Measurements from ENCODE around the gene GIMAP1.

GIMAP1 gene

DNA sequence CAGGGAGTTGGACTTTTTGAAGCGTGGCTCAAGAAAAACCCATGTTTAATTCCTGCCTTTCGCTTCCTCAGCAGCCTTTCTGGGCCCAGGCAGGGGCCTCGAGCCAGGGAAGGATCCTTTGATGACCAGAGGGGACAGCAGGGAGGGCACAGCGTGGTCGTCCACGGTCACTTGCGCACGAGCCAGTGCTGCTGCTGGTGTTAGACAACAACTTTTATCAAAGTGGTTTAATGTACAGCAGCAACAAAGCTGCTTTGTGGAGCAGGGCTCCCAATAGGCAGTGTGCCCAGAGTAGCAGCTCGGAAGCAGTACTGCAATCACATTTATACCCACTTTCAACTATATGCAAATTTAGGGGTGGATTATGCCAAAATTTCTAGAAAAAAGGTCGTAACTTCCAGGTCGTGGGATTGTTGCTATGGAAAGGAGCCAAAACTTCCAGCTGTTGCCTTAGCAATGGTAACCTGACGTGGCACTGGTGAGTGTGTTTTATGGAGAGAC, 6.1 kb downstream of the GIMAP1 start:
- no peak for DNase-seq (ENCODE audit: low spot score)

DNA sequence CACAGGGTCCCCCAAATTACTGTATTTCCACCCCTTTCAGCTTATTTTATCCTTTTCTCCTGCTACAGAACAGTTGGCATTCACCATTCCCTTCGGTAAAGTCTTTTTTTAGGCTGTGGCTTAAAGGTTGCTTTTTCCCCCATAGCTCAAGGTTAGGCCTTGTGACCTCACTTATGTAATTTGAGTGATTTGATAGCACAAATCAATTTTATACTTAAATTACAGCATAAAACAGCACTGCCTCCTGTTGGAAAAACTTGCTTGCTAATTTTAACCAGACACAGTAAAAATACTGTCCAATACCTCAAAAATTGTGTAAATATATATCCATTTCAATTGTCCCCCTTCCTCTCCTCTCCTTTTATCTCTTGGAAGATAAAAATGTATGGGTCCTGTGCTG, 7.1 kb downstream of the GIMAP1 start:
- DNase-seq (ENCODE audit: low spot score) = no peak

DNA sequence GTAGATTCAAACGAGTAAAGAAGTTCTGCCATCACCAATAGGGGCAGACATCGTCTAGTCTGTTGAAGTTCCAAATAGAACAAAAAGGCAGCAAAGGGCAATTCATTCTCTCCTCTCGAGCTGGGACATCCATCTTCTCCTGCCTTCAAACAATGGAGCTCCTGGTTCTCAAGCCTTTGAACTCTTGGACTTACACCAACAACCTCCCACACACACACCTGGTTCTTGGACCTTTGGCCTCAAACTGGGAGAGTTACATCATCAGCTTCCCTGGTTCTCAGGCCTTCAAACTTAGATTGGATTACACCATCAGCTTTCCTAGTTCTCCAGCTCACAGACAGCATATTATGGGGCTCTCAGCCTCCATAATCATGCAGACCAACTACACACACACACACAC, 11.0 kb downstream of the GIMAP1 start:
- DNase-seq (ENCODE audit: low spot score) = no peak

DNA sequence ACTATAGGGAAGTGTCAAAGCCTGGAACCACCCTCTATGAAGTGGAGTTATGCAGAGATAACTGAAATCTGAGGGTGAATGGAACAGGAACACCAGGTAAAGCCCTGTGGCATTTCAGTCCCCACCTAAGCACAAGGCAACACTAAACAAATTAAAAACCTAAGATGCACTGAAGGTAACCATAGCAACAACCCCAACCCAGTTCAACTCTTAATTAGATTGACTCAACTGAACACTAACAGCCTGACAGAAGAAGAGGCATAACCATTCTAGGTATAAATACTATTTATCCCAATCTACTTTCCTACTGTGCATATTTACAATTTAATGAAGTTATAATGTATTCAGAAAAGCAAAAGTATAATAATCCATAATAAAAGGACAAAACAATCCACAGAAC, 11.6 kb downstream of the GIMAP1 start:
- no peak for DNase-seq (ENCODE audit: low spot score)

DNA sequence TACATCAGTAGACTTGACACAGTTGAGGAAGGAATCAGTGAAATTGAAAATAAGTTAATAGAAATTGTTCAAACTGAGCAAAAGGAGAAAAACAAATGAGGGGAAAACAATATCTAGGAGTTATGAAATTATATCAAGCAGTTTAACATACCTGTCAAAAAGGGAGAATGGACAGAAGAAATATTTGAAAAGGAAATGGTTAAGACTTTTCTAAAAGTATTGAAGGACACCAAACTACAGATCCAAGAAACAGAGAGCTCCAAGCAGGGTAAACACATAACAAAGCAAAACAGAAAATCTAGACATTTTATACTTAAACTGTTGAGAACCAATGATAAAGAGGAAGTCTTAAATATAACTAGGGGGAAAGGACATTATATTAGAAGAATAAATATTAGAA, 12.2 kb downstream of the GIMAP1 start:
- no peak for DNase-seq (ENCODE audit: low spot score)

DNA sequence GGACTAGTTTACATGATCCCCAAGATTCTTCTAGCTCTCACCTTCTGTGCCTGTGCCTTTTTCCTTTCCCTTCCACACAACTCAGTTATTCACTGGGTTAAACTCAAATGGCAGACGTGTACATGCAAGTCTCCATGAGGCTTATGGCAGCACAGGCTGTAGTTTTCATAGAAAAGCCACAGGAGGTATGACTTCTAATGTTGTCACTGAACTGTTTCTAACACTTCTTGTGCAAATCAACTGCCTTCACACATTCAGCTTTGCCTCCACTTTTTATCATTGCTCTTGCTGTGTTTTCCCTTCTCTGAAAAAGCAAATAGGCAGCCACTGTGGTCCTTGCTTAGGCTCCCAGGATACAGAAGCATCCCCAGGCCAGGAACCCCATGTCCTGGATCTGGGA, 15.5 kb downstream of the GIMAP1 start:
- DNase-seq (ENCODE audit: low spot score) = no peak

DNA sequence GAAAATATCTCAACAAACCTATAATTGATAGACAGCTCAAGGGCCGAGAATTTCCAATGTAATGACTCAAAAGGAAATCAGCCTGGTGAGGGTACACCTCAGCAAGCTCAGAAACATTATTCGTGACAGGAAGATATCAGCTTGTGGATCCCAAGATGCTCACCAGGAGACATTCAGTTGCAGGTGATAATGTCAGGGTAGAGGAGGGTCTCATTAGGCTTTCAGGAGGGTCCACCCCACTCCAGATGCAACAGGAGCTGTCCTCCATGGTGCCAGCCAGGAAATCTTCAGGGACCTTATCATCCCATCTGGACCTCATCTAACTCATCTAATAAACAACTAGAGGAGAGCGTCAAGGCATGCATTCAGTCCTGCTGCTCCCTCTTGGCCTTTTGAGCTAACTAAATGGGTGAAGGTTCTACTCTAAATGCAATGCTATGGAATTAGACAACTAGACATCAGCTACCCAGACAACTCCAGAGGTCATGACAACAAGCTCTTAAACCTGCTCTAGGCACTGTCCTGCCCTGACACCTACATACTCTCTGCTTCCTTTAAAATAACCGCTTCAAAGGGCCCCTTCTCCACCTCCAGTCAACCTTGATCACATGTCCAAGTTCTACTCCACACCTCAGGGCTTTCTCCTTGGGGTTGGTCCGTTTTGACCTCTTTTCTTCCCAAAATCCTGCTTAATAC, 16.5 kb downstream of the GIMAP1 start:
- no peak for DNase-seq (ENCODE audit: low spot score)

DNA sequence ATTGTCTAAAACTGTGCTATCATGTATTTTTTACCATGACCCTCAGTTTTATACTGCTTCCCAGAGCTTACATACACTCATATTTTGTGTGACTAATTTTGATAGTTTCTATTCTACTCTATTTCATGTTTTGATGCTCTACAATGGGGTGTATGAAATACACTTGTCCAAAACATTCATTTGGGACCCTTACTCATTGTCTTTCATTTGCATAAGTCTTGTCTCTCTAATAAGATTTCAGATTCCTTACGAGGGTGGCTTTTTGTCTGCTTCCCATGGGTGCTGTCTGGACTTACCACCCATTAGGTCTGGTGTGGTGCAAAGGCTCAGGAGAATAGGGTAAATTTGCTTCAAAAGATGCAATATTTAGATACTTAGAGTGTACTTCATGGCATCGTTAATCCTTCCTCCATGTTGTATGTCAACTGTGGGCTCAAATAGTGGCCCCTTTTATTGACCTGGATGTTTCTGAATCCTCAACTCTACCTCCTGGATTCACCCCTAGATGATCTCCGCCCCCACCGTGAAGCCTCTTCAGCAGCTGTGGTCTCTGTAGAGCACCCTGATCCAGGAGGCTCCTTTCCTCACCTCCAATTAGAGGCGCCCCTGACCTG, 17.2 kb downstream of the GIMAP1 start:
- no peak for DNase-seq (ENCODE audit: low spot score)

DNA sequence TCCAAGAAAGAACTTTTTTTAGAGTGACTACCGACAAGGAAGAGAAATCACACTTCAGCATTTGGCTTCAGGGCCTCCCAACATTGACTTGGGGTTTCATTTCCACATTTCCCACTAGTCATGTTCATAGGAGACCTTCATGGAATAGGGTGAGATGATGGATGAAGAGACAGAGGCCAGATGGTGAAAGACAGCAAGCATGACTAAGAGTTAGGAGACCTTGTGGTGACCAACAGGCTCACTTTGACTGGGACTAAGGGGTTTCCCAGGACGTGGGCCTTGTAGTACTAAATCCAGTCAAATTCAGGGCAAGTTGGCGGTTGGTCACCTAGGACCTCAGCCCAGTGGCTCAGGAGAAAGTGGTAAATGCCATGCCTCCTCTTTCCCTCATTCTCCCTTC, 17.8 kb downstream of the GIMAP1 start:
- no peak for DNase-seq (ENCODE audit: low spot score)

DNA sequence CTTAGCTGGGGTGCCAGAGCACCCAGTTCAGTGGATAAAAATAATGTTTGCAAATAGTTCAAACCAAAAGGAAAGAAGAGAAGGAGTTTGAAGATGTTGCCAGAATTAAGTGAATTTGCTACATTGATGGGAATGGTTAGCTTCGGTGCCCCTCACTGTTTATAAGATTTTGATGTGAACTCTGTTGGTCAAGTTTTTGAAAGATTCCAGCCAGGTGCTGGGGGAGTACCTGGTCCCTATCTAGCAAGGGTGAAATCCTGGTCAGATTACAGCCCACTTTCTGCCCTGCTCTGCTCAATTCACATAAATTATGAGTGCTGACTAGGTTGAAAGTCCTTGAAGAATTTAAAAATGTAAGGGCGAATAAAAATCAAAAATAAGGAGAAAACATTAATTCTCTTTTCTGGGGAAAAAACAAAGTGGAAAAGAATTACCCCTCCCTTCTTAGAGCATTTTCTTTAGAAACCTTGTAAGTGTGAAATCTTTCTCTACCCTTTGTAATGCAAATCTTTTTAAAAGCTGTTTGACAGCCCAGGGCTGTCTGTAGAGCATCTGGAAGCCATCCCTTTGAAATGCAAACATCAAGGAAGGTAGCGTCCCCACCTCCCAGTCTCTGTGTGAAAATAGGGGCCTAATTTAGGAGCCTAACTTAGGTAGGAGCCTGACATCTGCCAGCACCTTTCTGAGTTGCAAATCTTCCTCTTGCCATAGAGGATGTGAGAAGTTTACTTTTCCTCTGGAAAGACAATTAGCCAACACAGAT, 19.4 kb downstream of the GIMAP1 start:
- DNase-seq (ENCODE audit: low spot score) = no peak

DNA sequence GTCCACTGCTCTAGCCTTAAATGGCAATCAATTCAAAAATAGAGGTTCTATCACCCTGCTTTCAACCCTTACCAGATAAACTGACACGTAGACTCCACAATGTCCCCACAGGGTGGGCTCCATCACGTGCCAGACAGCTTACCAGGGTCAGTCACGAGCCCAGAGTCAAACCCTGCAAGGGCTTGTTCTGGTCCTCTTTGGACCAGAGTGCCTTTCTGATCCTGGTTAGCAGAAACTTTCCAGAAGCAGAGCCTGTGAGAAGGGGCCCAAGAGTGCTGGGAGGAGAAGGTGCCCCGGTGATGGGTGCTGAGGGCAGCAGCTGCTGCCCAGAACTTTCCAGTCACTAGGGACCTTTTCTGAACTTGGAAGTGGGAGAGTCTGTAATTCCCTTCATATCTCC, 20.5 kb downstream of the GIMAP1 start:
- no peak for DNase-seq (ENCODE audit: low spot score)

DNA sequence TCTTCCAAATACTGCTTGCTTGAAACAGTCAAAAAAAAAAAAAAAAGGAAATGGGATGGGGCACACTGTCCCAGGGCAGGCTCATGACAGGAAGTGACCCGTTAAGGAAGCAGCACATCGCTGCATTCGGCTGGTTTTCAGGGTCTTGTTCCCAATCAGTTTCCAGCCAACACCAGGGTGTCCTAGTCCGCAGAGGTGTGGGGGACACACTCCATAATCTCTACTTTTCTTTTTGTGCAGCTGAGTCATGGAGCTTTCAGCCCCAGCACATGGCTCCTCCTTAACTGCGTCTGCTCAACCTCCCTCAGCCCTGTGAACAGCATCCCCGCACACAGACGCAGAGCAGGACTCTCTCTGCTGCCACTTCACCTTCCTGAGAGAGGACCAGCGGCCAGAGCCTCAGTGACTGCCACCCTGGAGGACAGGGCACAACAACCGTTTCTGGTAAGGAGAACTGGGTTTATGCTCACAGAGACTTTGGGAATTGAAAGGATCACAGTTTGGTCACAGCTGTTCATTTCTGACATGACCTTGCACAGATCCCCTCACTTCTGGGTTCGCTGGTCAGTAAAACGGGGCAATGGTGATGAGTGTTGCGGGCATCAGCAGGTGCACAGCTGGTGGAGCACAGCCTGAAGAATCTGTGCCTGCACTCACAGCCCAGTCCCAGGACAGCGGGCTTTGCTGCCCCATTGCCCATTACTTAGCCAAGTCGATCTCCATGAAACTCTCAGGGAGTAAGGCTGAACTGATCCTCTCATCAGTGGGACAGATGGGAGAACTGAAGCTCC, 21.0 kb downstream of the GIMAP1 start, which contains the start of gene GIMAP5:
TSS of gene GIMAP5 (plus strand) at position 154 of the 791 bp plus-strand sequence. CDS start 3,467 bp downstream, outside the sequence.
- DNase-seq (ENCODE audit: low spot score) = no peak

DNA sequence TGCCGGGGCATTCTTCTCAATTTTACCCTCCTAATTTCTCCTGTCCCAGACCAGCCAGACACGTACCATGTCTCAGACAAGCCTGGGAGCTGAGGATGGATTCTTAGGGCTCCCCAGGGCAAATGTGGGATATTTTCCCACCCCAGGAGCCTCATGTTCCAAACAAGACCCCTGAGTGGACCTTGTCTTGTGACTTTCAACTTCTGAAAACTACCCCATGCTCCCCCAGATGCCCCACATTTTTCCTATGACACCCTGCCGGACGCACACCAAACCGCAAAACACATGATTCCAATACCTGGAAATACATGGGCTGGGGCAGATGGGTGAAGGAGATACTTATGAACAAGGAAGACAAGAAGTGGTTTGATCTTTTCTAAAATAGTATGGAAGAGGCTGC, 21.7 kb downstream of the GIMAP1 start:
- DNase-seq (ENCODE audit: low spot score) = no peak

DNA sequence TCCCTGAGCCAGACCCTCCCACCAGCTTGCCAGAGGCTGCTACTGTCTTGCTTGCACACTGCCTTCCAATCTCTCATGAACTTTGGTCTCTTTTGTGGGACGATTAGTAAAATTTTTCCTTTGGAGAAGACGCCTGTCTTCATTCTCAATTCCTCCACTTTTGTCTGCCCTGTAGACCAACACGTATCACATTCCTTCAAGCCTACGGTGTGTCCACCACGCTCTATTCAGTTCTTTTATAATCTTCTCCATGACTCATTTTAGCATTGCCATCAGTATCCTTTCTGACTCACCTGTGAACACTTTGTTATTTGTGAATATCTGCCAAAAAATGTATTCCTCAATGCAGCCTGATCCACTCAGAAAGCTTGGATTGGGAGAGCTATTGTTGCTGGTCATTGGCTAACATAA, 22.2 kb downstream of the GIMAP1 start:
- DNase-seq (ENCODE audit: low spot score) = no peak

DNA sequence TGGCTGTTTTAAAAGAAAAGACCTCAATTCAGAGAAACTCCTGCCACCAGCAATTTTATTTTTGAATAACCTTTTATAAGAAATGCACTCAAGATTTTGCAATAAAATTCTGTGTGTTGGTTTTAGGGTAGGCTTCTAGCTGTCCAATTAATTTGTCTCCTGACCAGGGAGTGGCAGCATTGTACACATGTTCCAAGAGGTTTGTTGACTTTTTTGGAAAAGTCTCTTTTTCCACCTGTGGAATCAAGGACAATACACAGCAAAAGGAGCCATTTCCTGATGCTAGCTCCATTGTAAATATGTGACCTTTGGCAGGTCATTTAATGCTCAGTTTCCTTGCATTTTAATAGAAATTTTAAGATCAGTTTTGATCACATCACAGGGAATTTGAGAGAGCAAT, 22.6 kb downstream of the GIMAP1 start:
- no peak for DNase-seq (ENCODE audit: low spot score)

DNA sequence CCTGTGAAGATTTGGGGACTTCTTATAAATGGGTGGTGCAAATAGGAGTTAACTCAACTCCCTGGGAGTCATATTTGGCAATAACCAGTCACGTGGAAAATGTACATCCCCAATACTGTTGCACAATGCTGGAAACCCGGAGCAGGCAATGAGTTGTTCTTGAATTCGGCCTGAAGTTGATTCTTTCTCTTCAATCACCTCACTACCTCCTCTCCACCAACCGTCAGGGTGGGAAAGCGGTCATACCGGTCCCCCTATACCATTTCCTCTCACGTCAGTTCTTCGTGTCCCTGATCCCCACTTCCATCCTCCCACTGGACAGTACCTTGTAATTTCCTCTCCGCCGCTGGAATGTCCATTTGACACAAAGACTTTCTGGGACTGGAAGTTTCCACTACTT, 23.6 kb downstream of the GIMAP1 start:
- DNase-seq (ENCODE audit: low spot score) = no peak

DNA sequence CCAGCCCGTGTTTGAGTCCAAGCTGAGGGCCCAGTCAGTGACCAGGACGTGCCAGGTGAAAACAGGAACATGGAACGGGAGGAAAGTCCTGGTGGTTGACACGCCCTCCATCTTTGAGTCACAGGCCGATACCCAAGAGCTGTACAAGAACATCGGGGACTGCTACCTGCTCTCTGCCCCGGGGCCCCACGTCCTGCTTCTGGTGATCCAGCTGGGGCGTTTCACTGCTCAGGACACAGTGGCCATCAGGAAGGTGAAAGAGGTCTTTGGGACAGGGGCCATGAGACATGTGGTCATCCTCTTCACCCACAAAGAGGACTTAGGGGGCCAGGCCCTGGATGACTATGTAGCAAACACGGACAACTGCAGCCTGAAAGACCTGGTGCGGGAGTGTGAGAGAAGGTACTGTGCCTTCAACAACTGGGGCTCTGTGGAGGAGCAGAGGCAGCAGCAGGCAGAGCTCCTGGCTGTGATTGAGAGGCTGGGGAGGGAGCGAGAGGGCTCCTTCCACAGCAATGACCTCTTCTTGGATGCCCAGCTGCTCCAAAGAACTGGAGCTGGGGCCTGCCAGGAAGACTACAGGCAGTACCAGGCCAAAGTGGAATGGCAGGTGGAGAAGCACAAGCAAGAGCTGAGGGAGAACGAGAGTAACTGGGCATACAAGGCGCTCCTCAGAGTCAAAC, 26.0 kb downstream of the GIMAP1 start:
- DNase-seq (ENCODE audit: low spot score) = no peak

DNA sequence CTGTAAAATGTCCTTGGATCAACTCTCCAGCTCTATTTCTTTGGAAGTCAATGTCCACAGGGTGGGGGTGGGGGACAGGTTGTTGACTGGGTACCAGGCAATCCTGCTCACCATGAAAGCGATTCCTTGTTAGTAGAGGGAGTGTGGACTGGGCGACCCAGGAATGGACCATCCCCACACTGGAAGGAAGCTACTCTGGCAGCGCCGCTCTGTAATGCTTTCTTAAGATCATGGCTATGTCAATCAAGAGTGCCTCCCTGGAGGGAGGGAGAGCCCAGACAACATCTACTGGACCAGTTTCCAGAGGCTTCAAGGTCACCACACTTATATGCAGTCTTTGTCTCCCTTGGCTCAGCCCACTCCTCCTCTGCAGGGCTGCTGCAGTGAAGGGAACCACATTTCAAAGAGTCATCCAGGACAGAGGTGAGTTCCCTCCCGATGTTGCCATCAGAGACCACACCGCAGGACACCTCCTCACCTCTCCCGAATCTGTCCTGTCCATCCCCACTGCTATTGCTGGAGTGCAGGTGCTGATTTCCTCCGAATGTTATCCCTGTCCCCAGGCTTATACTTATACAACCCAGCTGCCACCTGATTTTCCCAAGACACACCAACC, 27.7 kb downstream of the GIMAP1 start:
- DNase-seq (ENCODE audit: low spot score) = no peak

DNA sequence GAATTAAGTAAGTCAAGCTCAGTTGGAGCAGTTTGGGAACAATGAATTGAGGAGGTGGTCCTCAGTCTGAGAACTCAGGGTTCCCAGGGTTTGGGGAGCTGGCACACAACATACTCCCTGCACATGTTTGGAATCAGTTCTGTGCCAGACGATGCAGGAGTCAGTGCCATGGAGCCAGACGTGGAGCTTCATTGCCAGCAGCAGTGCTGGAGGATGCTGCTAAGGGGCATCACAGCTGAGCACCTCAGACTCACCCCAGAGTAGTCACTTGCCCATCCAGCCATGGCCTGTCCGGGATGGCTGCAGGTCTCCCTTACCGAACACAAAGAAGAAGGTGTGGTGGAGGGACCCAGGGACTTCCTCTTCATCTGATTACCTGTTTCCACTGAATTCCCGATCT, 28.7 kb downstream of the GIMAP1 start:
- no peak for DNase-seq (ENCODE audit: low spot score)

DNA sequence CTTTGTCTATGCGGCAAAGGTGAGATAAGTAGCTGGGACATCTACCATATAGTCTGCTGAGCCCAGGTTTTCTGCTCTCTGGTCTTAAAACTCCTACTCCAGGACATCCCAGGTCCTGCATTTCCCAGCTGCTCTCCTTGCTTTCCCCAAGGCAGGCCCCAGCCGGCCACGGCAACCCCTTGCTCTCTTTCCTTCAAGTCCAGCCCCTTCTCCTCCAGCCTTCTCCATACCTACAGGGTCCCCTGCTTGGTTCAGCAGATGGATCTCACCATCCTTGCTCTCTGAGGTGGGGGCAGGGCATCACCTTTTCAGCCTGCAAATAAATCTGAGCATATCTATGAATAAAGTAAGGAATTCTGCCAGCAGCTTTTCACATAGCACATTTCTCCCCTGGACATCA, 29.5 kb downstream of the GIMAP1 start:
- DNase-seq (ENCODE audit: low spot score) = no peak

DNA sequence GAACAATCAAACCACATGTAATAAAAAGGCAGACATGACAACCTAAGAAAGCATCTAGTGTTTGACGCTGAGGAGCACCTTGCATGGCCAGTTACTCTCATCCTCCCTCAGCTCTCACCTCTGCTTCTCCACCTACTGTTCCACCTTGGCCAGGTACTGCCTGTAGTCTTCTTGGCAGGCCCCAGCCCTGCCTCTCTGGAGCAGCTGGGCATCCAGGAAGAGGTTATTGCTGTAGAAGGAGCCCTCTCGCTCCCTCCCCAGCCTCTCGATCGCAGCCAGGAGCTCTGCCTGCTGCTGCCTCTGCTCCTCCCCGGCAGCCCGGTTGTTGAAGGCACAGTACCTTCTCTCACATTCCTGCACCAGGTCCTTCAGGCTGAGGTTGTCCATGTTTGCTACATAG, 30.5 kb downstream of the GIMAP1 start:
- no peak for DNase-seq (ENCODE audit: low spot score)

All from putamen (tissue), 1 donor.